PC-3 (cell line): ENCODE data around the gene OXCT2. TPM values are rescaled to one million over a fixed set of nuclear protein-coding genes. Genes with fewer than 3 reads are reported as not detected.

ENCODE experiments used
- ATAC-seq: fragments of 200-7000 bp; cut with Tn5 transposase; 2 replicates; pipeline ENCODE4 v1.9.1; 2020; ENCODE audit warnings: mild to moderate bottlenecking, moderate library complexity
- BruUV-seq: library from RNA; stranded (reverse); fragments of 400-500 nt; replicated peaks from 2 replicates; lab custom pipeline; 2021; lab: Mats Ljungman, UMichigan
- CTCF ChIA-PET: fragments of 300-600 bp; sonication (Branson Sonifier 250); formaldehyde crosslinking; loops from one replicate; lab custom pipeline; 2022; ENCODE audit warnings: antibody characterized with exemption; lab: Charles Lee
- POLR2A ChIA-PET: fragments of 300-600 bp; sonication (Branson Sonifier 250); formaldehyde crosslinking; loops from one replicate; lab custom pipeline; 2022; ENCODE audit warnings: antibody characterized with exemption; ENCODE audit not compliant: unreplicated experiment; lab: Charles Lee
- DNase-seq: peaks from one replicate; pipeline ENCODE4 v3.0.0-alpha.2; 2015
- H2AFZ ChIP-seq: fragments of 300-600 bp; sonication (generic); 2 replicates; pipeline ENCODE4 v1.6.0; 2016; ENCODE audit warnings: antibody characterized with exemption, low read length
- H3F3A ChIP-seq: fragments of 300-600 bp; sonication (generic); one replicate; pipeline ENCODE4 v1.6.0; 2017; ENCODE audit warnings: antibody characterized with exemption, low read length, control low read depth, mild to moderate bottlenecking; ENCODE audit not compliant: unreplicated experiment
- H3K27ac ChIP-seq: fragments of 300-600 bp; sonication (generic); 2 replicates; pipeline ENCODE4 v1.5.1; 2016; ENCODE audit warnings: mild to moderate bottlenecking, low read length
- H3K27me3 ChIP-seq: fragments of 300-600 bp; sonication (generic); 2 replicates; pipeline ENCODE4 v1.6.1; 2016; ENCODE audit warnings: low read length, mixed read lengths
- H3K36me3 ChIP-seq: fragments of 300-600 bp; sonication (generic); 2 replicates; pipeline ENCODE4 v1.6.1; 2016; ENCODE audit warnings: low read depth, mixed run types, low read length, mixed read lengths
- H3K4me1 ChIP-seq: fragments of 300-600 bp; sonication (generic); 2 replicates; pipeline ENCODE4 v1.5.1; 2016; ENCODE audit warnings: low read length; ENCODE audit not compliant: insufficient read depth
- H3K4me2 ChIP-seq: fragments of 300-600 bp; sonication (generic); 2 replicates; pipeline ENCODE4 v1.6.0; 2016; ENCODE audit warnings: low read length
- H3K4me3 ChIP-seq: fragments of 300-600 bp; sonication (generic); 2 replicates; pipeline ENCODE4 v1.5.1; 2016; ENCODE audit warnings: mild to moderate bottlenecking, low read length, mixed read lengths
- H3K79me2 ChIP-seq: fragments of 300-600 bp; sonication (generic); 2 replicates; pipeline ENCODE4 v1.6.1; 2017; ENCODE audit warnings: low read length, mixed read lengths
- H3K9ac ChIP-seq: fragments of 300-600 bp; sonication (generic); 2 replicates; pipeline ENCODE4 v1.6.0; 2016; ENCODE audit warnings: mild to moderate bottlenecking, low read length
- H3K9me2 ChIP-seq: fragments of 300-600 bp; sonication (generic); replicated peaks from 2 replicates; pipeline ENCODE4 v1.6.1; 2016; ENCODE audit warnings: mixed run types, low read length, mixed read lengths
- H3K9me3 ChIP-seq: fragments of 300-600 bp; sonication (generic); 2 replicates; pipeline ENCODE4 v1.6.1; 2016; ENCODE audit warnings: low read length, mixed read lengths
- H4K20me1 ChIP-seq: fragments of 300-600 bp; sonication (generic); 2 replicates; pipeline ENCODE4 v1.6.1; 2016; ENCODE audit warnings: low read length, mixed read lengths
- CTCF ChIP-seq: fragments of 300-600 bp; sonication (generic); conservative IDR thresholded peaks from 2 replicates; pipeline ENCODE4 v1.5.1; 2017; ENCODE audit warnings: antibody characterized with exemption, low read depth, mild to moderate bottlenecking, low read length
- EZH2 ChIP-seq: fragments of 300-600 bp; sonication (generic); IDR thresholded peaks from one replicate; pipeline ENCODE4 v1.6.1; 2017; ENCODE audit warnings: antibody characterized with exemption, mild to moderate bottlenecking, low read length; ENCODE audit not compliant: unreplicated experiment
- EZH2phosphoT487 ChIP-seq: fragments of 300-600 bp; sonication (generic); IDR thresholded peaks from 2 replicates; pipeline ENCODE4 v1.6.1; 2018; ENCODE audit warnings: mild to moderate bottlenecking, antibody characterized with exemption, low read length, borderline replicate concordance
- intact Hi-C: fragments of 100-400 bp; cut with micrococcal nuclease; formaldehyde crosslinking; loops from 2 replicates; pipeline ENCODE4 v1.9.0; 2023
- total RNA-seq: library from RNA; depleted of rRNA; stranded (reverse); fragments of >200 nt; gene quantifications from 2 replicates; pipeline ENCODE4 v1.2.3, GENCODE V29; 2014

The OXCT2 gene
- total RNA-seq, 1 experiment from 2014 or later = 0.98 TPM

GRCh38 chr1:39812913-39813312 is 41.8 kb upstream of the OXCT2 start:
- Histone ChIP-seq H3K4me3 (no peak overlapping the region), H3K27ac (no peak overlapping the region), H3K9ac (no peak overlapping the region), H3K4me1 (peaks cover 32% of the 10 kb centered on the region), H3K9me3 (no peaks in the 10 kb centered on the region), H4K20me1 (no peaks in the 10 kb centered on the region), H3F3A (no peaks in the 10 kb centered on the region), H3K9me2 (no peaks in the 10 kb centered on the region), H3K79me2 (no peaks in the 10 kb centered on the region), H2AFZ (no peak overlapping the region), H3K27me3 (no peaks in the 10 kb centered on the region), H3K36me3 (no peaks in the 10 kb centered on the region), H3K4me2 (no peak overlapping the region)
- BruUV-seq = no TSS peak
- ChIA-PET CTCF (no interaction called here), POLR2A (no interaction called here)
- intact Hi-C loops = no loop called here
- ATAC-seq (no peak), DNase-seq (no peak)
- TF ChIP-seq EZH2phosphoT487 (no peak), CTCF (no peak), EZH2 (no peak)

GRCh38 chr1:39808784-39809517 is 37.8 kb upstream of the OXCT2 start:
- intact Hi-C loops = no loop called here
- TF ChIP-seq EZH2phosphoT487 (no peak), CTCF (no peak), EZH2 (no peak)
- DNase-seq (no peak), ATAC-seq (no peak)
- no peak overlapping the region for H3K4me2 ChIP-seq
- no peak overlapping the region for H2AFZ ChIP-seq
- no peaks in the 10 kb centered on the region for H3K4me1 ChIP-seq
- H3K79me2 ChIP-seq = no peaks in the 10 kb centered on the region
- H4K20me1 ChIP-seq = no peaks in the 10 kb centered on the region
- no peaks in the 10 kb centered on the region for H3K27me3 ChIP-seq
- no peaks in the 10 kb centered on the region for H3K36me3 ChIP-seq
- no TSS peak for BruUV-seq
- H3K27ac ChIP-seq = no peak overlapping the region
- no peaks in the 10 kb centered on the region for H3K9me3 ChIP-seq
- H3K9me2 ChIP-seq = no peaks in the 10 kb centered on the region
- no peak overlapping the region for H3K4me3 ChIP-seq
- no peaks in the 10 kb centered on the region for H3F3A ChIP-seq
- CTCF ChIA-PET = no interaction called here
- POLR2A ChIA-PET = no interaction called here
- no peak overlapping the region for H3K9ac ChIP-seq

GRCh38 chr1:39805385-39805784 is 34.2 kb upstream of the OXCT2 start:
- no peak for DNase-seq
- Histone ChIP-seq H3K9ac (no peak overlapping the region), H3K4me3 (no peak overlapping the region), H3K79me2 (no peaks in the 10 kb centered on the region), H2AFZ (no peak overlapping the region), H3K9me3 (no peaks in the 10 kb centered on the region), H3K9me2 (no peaks in the 10 kb centered on the region), H4K20me1 (no peaks in the 10 kb centered on the region), H3K36me3 (no peaks in the 10 kb centered on the region), H3K27me3 (no peaks in the 10 kb centered on the region), H3K27ac (no peak overlapping the region), H3K4me1 (peaks cover 5% of the 10 kb centered on the region), H3K4me2 (no peak overlapping the region), H3F3A (no peaks in the 10 kb centered on the region)
- CTCF ChIA-PET = no interaction called here
- ATAC-seq = no peak
- intact Hi-C loops = no loop called here
- BruUV-seq = no TSS peak
- TF ChIP-seq EZH2phosphoT487 (no peak), CTCF (no peak), EZH2 (no peak)
- POLR2A ChIA-PET = no interaction called here
